HepG2 (cell line): ENCODE results near the gene EDC3. TPM values are rescaled to one million over a fixed set of nuclear protein-coding genes. Genes with fewer than 3 reads are reported as not detected.
A peak's percentile ranks its signal among the peaks of the same experiment; 100 is the strongest.

Experiments used
- ARHGAP35 ChIP-seq: sonication (generic); formaldehyde crosslinking; IDR thresholded peaks from 2 replicates; pipeline ENCODE4 v1.9.0; 2022; ENCODE audit warnings: mild to moderate bottlenecking, inconsistent platforms, moderate library complexity, missing genetic modification reagents, borderline replicate concordance
- CHCHD3 ChIP-seq: sonication (generic); formaldehyde crosslinking; IDR thresholded peaks from 2 replicates; pipeline ENCODE4 v1.8.0; 2022; ENCODE audit warnings: mild to moderate bottlenecking, missing genetic modification reagents, moderate library complexity
- DBP ChIP-seq: sonication (generic); formaldehyde crosslinking; IDR thresholded peaks from 2 replicates; pipeline ENCODE4 v1.4.0; 2020; ENCODE audit warnings: missing genetic modification reagents; ENCODE audit errors: not compliant biosample characterization
- ELK4 ChIP-seq: sonication (generic); formaldehyde crosslinking; IDR thresholded peaks from 2 replicates; pipeline ENCODE4 v1.9.0; 2021; ENCODE audit warnings: missing genetic modification reagents, borderline replicate concordance
- HIC2 ChIP-seq: sonication (generic); formaldehyde crosslinking; IDR thresholded peaks from 2 replicates; pipeline ENCODE4 v1.9.0; 2022; ENCODE audit warnings: low read depth, missing genetic modification reagents
- MAFF ChIP-seq: IDR thresholded peaks from 2 replicates; pipeline ENCODE4 v1.6.1; 2011; ENCODE audit warnings: low read depth, low read length, improper control_type of control experiment
- MAFK ChIP-seq, 2 experiments: IDR thresholded peaks in 1 of 2; conservative IDR thresholded peaks in 1 of 2; 2 replicates each; pipeline ENCODE4 v1.6.1; 2011; ENCODE audit warnings: improper control_type of control experiment in 2 of 2, low read length in 2 of 2
- NAIF1 ChIP-seq: sonication (generic); formaldehyde crosslinking; IDR thresholded peaks from 2 replicates; pipeline ENCODE4 v1.5.0; 2020; ENCODE audit warnings: mild to moderate bottlenecking, missing genetic modification reagents, borderline replicate concordance
- NFATC3 ChIP-seq: sonication (generic); formaldehyde crosslinking; IDR thresholded peaks from 2 replicates; pipeline ENCODE4 v1.5.1; 2020; ENCODE audit warnings: mild to moderate bottlenecking, missing genetic modification reagents
- PAF1 ChIP-seq: IDR thresholded peaks from 2 replicates; pipeline ENCODE4 v1.6.1; 2016; ENCODE audit warnings: missing genetic modification reagents, missing compliant biosample characterization
- REL ChIP-seq: sonication (generic); formaldehyde crosslinking; conservative IDR thresholded peaks from 2 replicates; pipeline ENCODE4 v1.8.0; 2022; ENCODE audit warnings: mild to moderate bottlenecking, missing genetic modification reagents, moderate library complexity
- RXRA ChIP-seq: sonication (generic); formaldehyde crosslinking; IDR thresholded peaks from 2 replicates; pipeline ENCODE4 v1.5.1; 2020; ENCODE audit warnings: missing genetic modification reagents
- SALL1 ChIP-seq: sonication (generic); formaldehyde crosslinking; IDR thresholded peaks from 2 replicates; pipeline ENCODE4 v1.8.0; 2022; ENCODE audit warnings: mild to moderate bottlenecking, missing genetic modification reagents
- SIN3A ChIP-seq: IDR thresholded peaks from 2 replicates; pipeline ENCODE4 v1.6.1; 2011; ENCODE audit warnings: low read depth, mild to moderate bottlenecking, control low read depth, low read length, borderline replicate concordance
- SNAPC2 ChIP-seq: sonication (generic); formaldehyde crosslinking; IDR thresholded peaks from 2 replicates; pipeline ENCODE4 v1.8.1; 2022; ENCODE audit warnings: mild to moderate bottlenecking, missing genetic modification reagents
- TRIM24 ChIP-seq: sonication (generic); formaldehyde crosslinking; IDR thresholded peaks from 2 replicates; pipeline ENCODE4 v1.8.0; 2022; ENCODE audit warnings: mild to moderate bottlenecking, missing genetic modification reagents
- XRCC5 ChIP-seq: fragments of 200-400 bp; formaldehyde crosslinking; optimal IDR thresholded peaks from 2 replicates; pipeline ENCODE3; 2017; ENCODE audit warnings: mild to moderate bottlenecking, low read length
- ZBTB21 ChIP-seq: sonication (generic); formaldehyde crosslinking; IDR thresholded peaks from 2 replicates; pipeline ENCODE4 v1.4.0; 2020; ENCODE audit warnings: missing genetic modification reagents
- ZBTB25 ChIP-seq: IDR thresholded peaks from 2 replicates; pipeline ENCODE4 v1.6.1; 2018; ENCODE audit warnings: missing genetic modification reagents
- ZFP90 ChIP-seq: sonication (generic); formaldehyde crosslinking; IDR thresholded peaks from 2 replicates; pipeline ENCODE4 v1.8.0; 2022; ENCODE audit warnings: missing genetic modification reagents, mild to moderate bottlenecking, inconsistent platforms, borderline replicate concordance
- ZNF224 ChIP-seq: sonication (generic); formaldehyde crosslinking; IDR thresholded peaks from 2 replicates; pipeline ENCODE4 v1.5.0; 2020; ENCODE audit warnings: mild to moderate bottlenecking, missing genetic modification reagents
- ZNF251 ChIP-seq: sonication (generic); formaldehyde crosslinking; IDR thresholded peaks from 2 replicates; pipeline ENCODE4 v1.9.0; 2021; ENCODE audit warnings: mild to moderate bottlenecking, missing genetic modification reagents
- ZNF33A ChIP-seq: sonication (generic); formaldehyde crosslinking; IDR thresholded peaks from 2 replicates; pipeline ENCODE4 v1.5.1; 2020; ENCODE audit warnings: missing genetic modification reagents, mild to moderate bottlenecking, moderate library complexity, borderline replicate concordance
- ZNF430 ChIP-seq: sonication (generic); formaldehyde crosslinking; IDR thresholded peaks from 2 replicates; pipeline ENCODE4 v1.9.0; 2021; ENCODE audit warnings: mild to moderate bottlenecking, missing genetic modification reagents
- ZNF607 ChIP-seq: sonication (generic); formaldehyde crosslinking; IDR thresholded peaks from 2 replicates; pipeline ENCODE4 v1.5.1; 2020; ENCODE audit warnings: missing genetic modification reagents, mild to moderate bottlenecking, borderline replicate concordance
- ZNF766 ChIP-seq: sonication (generic); formaldehyde crosslinking; IDR thresholded peaks from 2 replicates; pipeline ENCODE4 v1.5.0; 2020; ENCODE audit warnings: missing genetic modification reagents, borderline replicate concordance
- polyA plus RNA-seq, 8 experiments: library from polyadenylated mRNA; depleted of rRNA in 3 of 8; stranded (reverse) in 7 of 8; unstranded in 1 of 8; fragments of >200 nt; fragmentation: Illumina TruSeq in 4 of 8; extraction: Trizol in 4 of 8; gene quantifications; 2 replicates each; pipeline versions ENCODE4 v1.2.1 to v1.2.3, GENCODE V29; 2011 to 2016; ENCODE audit warnings: low read depth in 4 of 8, missing spikeins in 1 of 8, mixed read lengths in 1 of 8; ENCODE audit not compliant: insufficient read depth in 1 of 8
- total RNA-seq, 5 experiments: library from RNA; depleted of rRNA; stranded (reverse); fragments of >200 nt; fragmentation: Illumina TruSeq; extraction: Trizol; gene quantifications; 2 replicates each; pipeline ENCODE4 v1.2.3, GENCODE V29; 2016; ENCODE audit warnings: low read depth in 1 of 5

EDC3 gene
- total and polyA plus RNA-seq, 2 of the 13 experiments (the other 11 are each of a cell fraction or from before 2014, with no cell fraction given), result 17.4 to 32.0 TPM

- TF ChIP-seq ZNF224 (CRISPR knock-in tag) (no peak), ZNF33A (CRISPR knock-in tag) (no peak), ZNF430 (CRISPR knock-in tag) (no peak), ZFP90 (no peak), ELK4 (CRISPR knock-in tag) (no peak), SALL1 (CRISPR knock-in tag) (peak; percentile 48; the same call in 1 of the 2 replicates), ZNF607 (CRISPR knock-in tag) (no peak), HIC2 (peak; percentile 72), PAF1 (CRISPR knock-in tag) (no peak), ZBTB25 (CRISPR knock-in tag) (0 out of 2 replicates have a peak, but pooled peaks have one; percentile 38), MAFK (conservative IDR thresholded peaks at IDR 0.05 in 1 of 2, IDR thresholded peaks at IDR 0.05 in 1 of 2; ENCODE audit: low read length in 2 of 2) (no peak), XRCC5 (peak; percentile 97), ZNF766 (CRISPR knock-in tag) (no peak), CHCHD3 (CRISPR knock-in tag) (no peak), SIN3A (no peak), DBP (CRISPR knock-in tag) (no peak), ZNF251 (CRISPR knock-in tag) (no peak), MAFF (no peak), REL (CRISPR knock-in tag) (no peak), RXRA (CRISPR knock-in tag) (peak; percentile 83), NAIF1 (CRISPR knock-in tag) (no peak), SNAPC2 (CRISPR knock-in tag) (no peak), ZBTB21 (no peak), NFATC3 (no peak), TRIM24 (CRISPR knock-in tag) (no peak), ARHGAP35 (CRISPR knock-in tag) (no peak)
These were observed 74.9 kb downstream of the EDC3 start (continued) for GRCh38 chr15:74620636-74621545.
